Fibroblast of pulmonary artery (primary cell): ENCODE measurements around the gene E2F3.

Experiments
- DNase-seq: peaks from one replicate; pipeline ENCODE4 v3.0.0-alpha.2; 2010; ENCODE audit warnings: low read depth
- H3K4me3 ChIP-seq: replicated peaks from 2 replicates; pipeline ENCODE4 v1.5.1; 2011; ENCODE audit warnings: low read depth, mild to moderate bottlenecking, control low read depth, low read length, moderate library complexity
- CTCF ChIP-seq: IDR thresholded peaks from 2 replicates; pipeline ENCODE4 v1.5.1; 2011; ENCODE audit warnings: mild to moderate bottlenecking, control low read depth, low read length, inconsistent platforms; ENCODE audit errors: missing control alignments

The E2F3 gene

GRCh38 chr6:20483887-20484497 is 82.3 kb downstream of the E2F3 start:
- DNase-seq, result peak; percentile 53
- no peak for TF ChIP-seq CTCF
- no peak overlapping the region for H3K4me3 ChIP-seq

- TF ChIP-seq CTCF, result no peak
- no peak overlapping the region for H3K4me3 ChIP-seq
- DNase-seq, result no peak
These were observed 85.0 kb downstream of the E2F3 start for GRCh38 chr6:20486641-20487040.

- H3K4me3 ChIP-seq, result no peak overlapping the region
- no peak for TF ChIP-seq CTCF
- no peak for DNase-seq
These were observed 86.1 kb downstream of the E2F3 start for GRCh38 chr6:20487669-20488375.

GRCh38 chr6:20490591-20490990 is 88.9 kb downstream of the E2F3 start:
- no peak for DNase-seq
- no peak overlapping the region for H3K4me3 ChIP-seq
- TF ChIP-seq CTCF, result no peak

- no peak for TF ChIP-seq CTCF
- no peak for DNase-seq
- no peak overlapping the region for H3K4me3 ChIP-seq
These were observed 90.4 kb downstream of the E2F3 start for GRCh38 chr6:20492099-20492498.

GRCh38 chr6:20497216-20498040 is 95.7 kb downstream of the E2F3 start:
- H3K4me3 ChIP-seq, result no peak overlapping the region
- TF ChIP-seq CTCF, result no peak
- no peak for DNase-seq
